Gastroesophageal sphincter (tissue), 4 donors: ENCODE measurements around the gene GZMM. TPM values are rescaled to one million over a fixed set of nuclear protein-coding genes. Genes with fewer than 3 reads are reported as not detected.

Source experiments
- ATAC-seq: fragments of 150-250 bp; one replicate; pipeline ENCODE4 v1.9.1; 2016; ENCODE audit warnings: mild to moderate bottlenecking, moderate library complexity
- H3K27ac ChIP-seq, 4 donors: fragments of 200-600 bp; sonication (generic) in 3 of 4; 1 replicate in 3 of 4; 2 replicates in 1 of 4; pipeline ENCODE4 v1.5.1; 2016 to 2019
- H3K27me3 ChIP-seq: fragments of 200-600 bp; sonication (generic); one replicate; pipeline ENCODE4 v1.5.1; 2019
- H3K36me3 ChIP-seq, 2 donors: fragments of 200-600 bp; sonication (generic); one replicate each; pipeline ENCODE4 v1.5.1; 2019; ENCODE audit warnings: control low read depth in 1 of 2
- H3K4me1 ChIP-seq, 3 donors: fragments of 200-600 bp; sonication (generic); 1 replicate in 2 of 3; 2 replicates in 1 of 3; pipeline ENCODE4 v1.5.1; 2016 to 2019; ENCODE audit warnings: control low read depth in 2 of 3
- H3K4me3 ChIP-seq, 2 donors: fragments of 200-600 bp; sonication (generic); one replicate each; pipeline ENCODE4 v1.5.1; 2019; ENCODE audit warnings: mild to moderate bottlenecking in 1 of 2, moderate library complexity in 1 of 2
- H3K9me3 ChIP-seq, 3 donors: fragments of 200-600 bp; sonication (generic); one replicate each; pipeline ENCODE4 v1.5.1; 2017 to 2019; ENCODE audit warnings: control low read depth in 2 of 3
- CTCF ChIP-seq, 4 experiments: fragments of 200-600 bp in 2 of 4; fragments of 450-650 bp in 2 of 4; sonication (generic) in 1 of 4; IDR thresholded peaks; one replicate each; pipeline ENCODE4 v1.5.1; 2017 to 2019; ENCODE audit warnings: antibody characterized with exemption in 4 of 4, mild to moderate bottlenecking in 2 of 4, moderate library complexity in 2 of 4
- EP300 ChIP-seq: sonication (generic); formaldehyde crosslinking; IDR thresholded peaks from one replicate; pipeline ENCODE4 v1.6.1; 2017; ENCODE audit warnings: antibody characterized with exemption, mild to moderate bottlenecking
- POLR2A ChIP-seq, 2 donors: fragments of 450-650 bp; IDR thresholded peaks; one replicate each; pipeline ENCODE4 v1.6.1; 2017; ENCODE audit warnings: antibody characterized with exemption in 2 of 2, mild to moderate bottlenecking in 2 of 2, moderate library complexity in 1 of 2
- POLR2AphosphoS5 ChIP-seq: sonication (generic); formaldehyde crosslinking; IDR thresholded peaks from one replicate; pipeline ENCODE4 v1.6.1; 2017; ENCODE audit warnings: antibody characterized with exemption
- WGBS, 2 donors: methylation state at CpG; one replicate each; pipeline ENCODE4 v1.1.5; 2018; ENCODE audit warnings: low coverage in 1 of 2; 5-methylcytosine and 5-hydroxymethylcytosine counted together
- total RNA-seq, 4 donors: library from RNA; depleted of rRNA; stranded (reverse); fragments of >200 nt; gene quantifications; one replicate each; pipeline ENCODE4 v1.1.0, GENCODE V29; 2016

GZMM gene
- total RNA-seq, 4 donors from 2014 or later: 0.62 to 1.8 TPM; not detected in 2

GRCh38 chr19:525857-526419 lies 17.9 kb upstream of the GZMM start:
- Histone ChIP-seq H3K9me3 (no peaks in the 10 kb centered on the region), H3K4me1 (peaks cover 0 to 8% (median 0%) of the 10 kb centered on the region in 3 donors), H3K4me3 (no peak overlapping the region), H3K27ac (no peak overlapping the region), H3K36me3 (peaks cover 0 to 4% of the 10 kb centered on the region in 2 donors), H3K27me3 (peaks cover 8% of the 10 kb centered on the region)
- ATAC-seq: no peak
- TF ChIP-seq EP300 (no peak), CTCF (IDR thresholded peaks at IDR 0.05) (no peak), POLR2AphosphoS5 (no peak), POLR2A (IDR thresholded peaks at IDR 0.05) (no peak)
- WGBS, 2 donors: 27 to 33% methylated on average over 3 to 4 of the region's 13 CpGs

DNA sequence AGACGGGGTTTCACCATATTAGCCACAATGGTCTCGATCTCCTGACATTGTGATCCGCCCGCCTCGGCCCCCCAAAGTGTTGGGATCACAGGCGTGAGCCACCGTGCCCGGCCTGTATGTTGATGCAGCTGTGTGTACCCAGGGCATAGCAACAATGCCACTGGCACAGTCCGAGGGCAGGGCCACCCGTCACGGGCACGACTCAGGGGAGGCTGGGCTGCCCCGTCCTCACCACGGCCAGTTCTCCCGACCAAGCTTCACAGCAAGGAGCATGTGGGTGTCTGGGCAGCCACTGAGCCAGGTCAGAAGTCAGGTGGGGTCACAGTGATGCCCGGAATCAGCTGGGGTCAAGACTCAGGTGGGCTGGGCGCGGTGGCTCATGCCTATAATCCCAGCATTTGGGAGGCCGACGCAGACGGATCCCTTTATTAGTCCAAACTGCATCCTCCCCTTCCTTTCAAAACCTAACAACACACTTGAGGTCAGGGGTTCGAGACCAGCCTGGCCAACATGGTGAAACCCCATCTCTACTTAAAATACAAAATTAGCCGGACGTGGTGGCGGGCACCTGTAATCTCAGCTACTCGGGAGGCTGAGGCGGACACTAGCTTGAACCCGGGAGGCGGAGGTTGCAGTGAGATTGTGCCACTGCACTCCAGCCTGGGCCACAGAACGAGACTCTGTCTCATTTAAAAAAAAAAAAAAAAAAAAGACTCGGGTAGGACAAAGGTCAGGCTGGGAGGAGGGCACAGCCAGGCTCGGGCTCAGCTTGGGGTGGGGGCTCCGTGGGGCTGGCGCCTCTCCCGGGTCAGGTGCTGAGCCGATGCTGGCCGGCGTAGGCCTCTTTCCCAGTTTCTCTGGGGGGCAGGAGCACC lies 13.5 kb upstream of the GZMM start:
- Histone ChIP-seq H3K4me1 (peaks cover 0 to 36% (median 20%) of the 10 kb centered on the region in 3 donors), H3K36me3 (peaks cover 0 to 5% of the 10 kb centered on the region in 2 donors), H3K9me3 (no peaks in the 10 kb centered on the region), H3K27me3 (peaks cover 8% of the 10 kb centered on the region), H3K4me3 (peak overlapping the region; percentile 91 to 99), H3K27ac (peak overlapping the region; percentile 93 to 98 (median 98))
- no peak for ATAC-seq
- 22% methylated on average over 9 of the region's 38 CpGs; no CpG with 5 or more reads in 1 of the 2 donors for WGBS, 2 donors
- TF ChIP-seq EP300 (no peak), POLR2A (IDR thresholded peaks at IDR 0.05) (no peak), CTCF (IDR thresholded peaks at IDR 0.05) (no peak), POLR2AphosphoS5 (no peak)

DNA sequence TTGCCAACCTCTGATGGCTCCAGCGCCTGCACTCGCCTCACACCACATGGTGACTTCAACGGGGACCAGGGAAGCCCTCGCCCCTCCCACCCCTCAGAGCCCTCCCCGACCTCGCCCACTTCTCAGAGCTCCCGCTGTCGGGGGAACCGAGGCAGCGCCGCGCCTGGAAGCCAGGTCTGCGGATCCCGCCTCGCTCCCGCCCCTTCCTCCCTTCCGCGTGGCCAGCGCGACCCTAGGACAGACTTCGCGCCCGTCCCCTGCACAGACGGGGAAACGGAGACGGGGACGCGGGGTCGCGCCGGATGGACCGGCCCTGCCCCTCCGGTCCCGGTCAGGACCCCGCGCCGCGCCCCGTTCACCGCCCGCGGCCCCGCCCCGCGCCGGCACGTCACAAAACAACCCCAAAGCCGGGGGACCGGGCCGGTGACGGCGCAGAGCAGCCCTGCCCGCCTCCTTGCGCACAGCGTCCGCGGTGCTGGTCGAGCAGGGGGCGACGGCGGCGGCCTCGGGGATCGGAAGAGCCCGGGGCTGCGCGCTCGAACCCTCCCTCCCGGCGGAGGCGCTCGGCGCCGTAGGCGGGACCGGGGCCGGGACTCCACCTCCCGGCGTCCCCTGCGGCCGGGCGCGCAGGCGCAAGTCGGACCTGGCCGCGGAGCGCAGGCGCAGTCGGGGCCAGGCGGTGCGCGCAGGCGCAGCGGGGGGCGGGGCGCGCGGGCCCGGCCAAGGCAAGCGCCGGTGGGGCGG lies 12.7 kb upstream of the GZMM start:
- Histone ChIP-seq H3K27me3 (peaks cover 8% of the 10 kb centered on the region), H3K4me3 (peak overlapping the region; percentile 91 to 99), H3K9me3 (no peaks in the 10 kb centered on the region), H3K36me3 (peaks cover 0 to 13% of the 10 kb centered on the region in 2 donors), H3K4me1 (peaks cover 0 to 45% (median 21%) of the 10 kb centered on the region in 3 donors), H3K27ac (peak overlapping the region; percentile 93 to 98 (median 98))
- no peak for TF ChIP-seq POLR2AphosphoS5
- TF ChIP-seq EP300: no peak
- peak in 1 of 2 donors; percentile 76 for TF ChIP-seq POLR2A (IDR thresholded peaks at IDR 0.05)
- peak in 3 of 4 experiments; percentile 13 to 30 (median 26) for TF ChIP-seq CTCF (IDR thresholded peaks at IDR 0.05)
- 0% methylated on average over 4 of the region's 103 CpGs; no CpG with 5 or more reads in 1 of the 2 donors for WGBS, 2 donors
- ATAC-seq: peak; percentile 92

GRCh38 chr19:531753-532560 lies 11.9 kb upstream of the GZMM start, which contains the start of gene CDC34:
Gene CDC34 (plus strand): TSS chr19:531760. CDS start chr19:531932, 172 bp downstream.
- Histone ChIP-seq H3K27ac (peak within 1 kb of the TSS; percentile 93 to 98 (median 98)), H3K36me3 (peaks cover 3 to 21% of the 10 kb centered on the region in 2 donors), H3K4me1 (peaks cover 0 to 50% (median 21%) of the 10 kb centered on the region in 3 donors), H3K27me3 (peaks cover 5% of the 10 kb centered on the region), H3K4me3 (peak within 1 kb of the TSS; percentile 91 to 99), H3K9me3 (no peaks in the 10 kb centered on the region)
- TF ChIP-seq POLR2A (IDR thresholded peaks at IDR 0.05) (peak in 1 of 2 donors; percentile 89), CTCF (IDR thresholded peaks at IDR 0.05) (no peak), EP300 (no peak), POLR2AphosphoS5 (no peak)
- whole genome bisulfite sequencing, 2 donors: 2% methylated on average over 9 of the region's 84 CpGs; no CpG with 5 or more reads in 1 of the 2 donors
- peak; percentile 26 for ATAC-seq
